Caki2 (cell line): ENCODE data around the gene SPOCD1. TPM values are rescaled to one million over a fixed set of nuclear protein-coding genes. Genes with fewer than 3 reads are reported as not detected.

Experiments used
- DNase-seq: peaks from one replicate; pipeline ENCODE4 v3.0.0-alpha.2; 2015; ENCODE audit warnings: low read depth
- in situ Hi-C: cut with HindIII; loops from 2 replicates; pipeline ENCODE4 v1.10.0; 2016; ENCODE audit warnings: low sequenced_read_pairs, low pct_unique_long_range_greater_than_20kb, mixed read lengths
- total RNA-seq: library from RNA; depleted of rRNA; stranded (reverse); fragments of >200 nt; shearing (Covaris generic); gene quantifications from 2 replicates; pipeline ENCODE4 v1.2.3, GENCODE V29; 2014; ENCODE audit warnings: low replicate concordance

The SPOCD1 gene
- total RNA-seq, 1 experiment from 2014 or later = 4.4 TPM

- DNase-seq = no peak
- in situ Hi-C loops = no loop called here
These were observed 34.0 kb downstream of the SPOCD1 start for GRCh38 chr1:31781756-31782371.

DNA sequence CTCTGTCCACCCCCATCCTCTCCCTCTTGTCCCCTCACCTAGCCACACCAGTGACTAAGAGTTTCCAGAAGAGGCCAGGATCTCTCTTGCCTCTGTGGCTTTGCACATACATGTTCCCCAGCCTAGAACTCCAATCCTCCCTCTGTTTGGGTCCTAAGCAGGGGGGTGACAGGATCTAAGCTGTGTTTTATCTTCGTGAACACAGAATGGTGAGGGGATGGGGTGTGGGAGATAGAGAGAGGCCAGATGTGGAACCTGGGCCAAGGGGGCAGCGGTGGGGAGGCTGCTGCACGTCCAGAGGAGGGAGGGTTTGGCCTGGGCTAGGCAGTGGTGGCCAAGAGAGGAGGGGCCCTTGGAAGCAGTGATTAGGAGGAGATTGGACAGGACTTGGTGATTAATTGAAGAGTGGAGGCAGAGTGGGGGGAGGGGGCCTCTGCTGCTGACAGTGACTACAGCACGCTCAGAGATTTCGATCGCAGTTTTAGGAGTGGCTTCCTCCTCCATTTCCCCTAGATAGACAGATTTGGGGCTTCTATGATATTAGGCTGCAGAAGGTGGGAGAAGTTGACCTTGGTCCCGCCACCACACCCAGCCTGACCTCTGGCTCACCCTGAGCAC, 34.6 kb downstream of the SPOCD1 start:
- no peak for DNase-seq
- in situ Hi-C loops = no loop called here

GRCh38 chr1:31780632-31781031, 35.2 kb downstream of the SPOCD1 start:
- no peak for DNase-seq

DNA sequence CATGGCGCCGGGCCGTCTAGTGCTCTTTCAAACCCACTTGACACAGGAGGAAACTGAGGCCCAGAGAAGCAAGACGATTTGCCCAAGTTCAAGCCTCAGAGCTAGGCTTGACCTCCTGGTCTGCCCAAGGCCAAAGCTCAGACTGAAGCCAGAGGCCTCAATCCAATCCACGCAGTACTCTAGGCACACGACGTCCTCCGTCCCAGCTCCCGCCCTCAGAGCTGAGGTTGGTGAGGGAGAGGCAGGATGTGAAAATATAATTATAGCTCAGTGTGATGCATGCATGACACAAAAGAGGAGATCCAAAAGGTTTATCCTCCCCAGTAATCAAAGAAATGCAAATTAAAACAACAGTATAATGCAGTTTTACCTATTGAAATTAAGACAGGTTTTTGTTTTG, 36.1 kb downstream of the SPOCD1 start:
- in situ Hi-C loops = no loop called here
- no peak for DNase-seq

More at GRCh38 chr1:31780632-31781031, 35.2 kb downstream of the SPOCD1 start:
- in situ Hi-C loops = no loop called here

DNA sequence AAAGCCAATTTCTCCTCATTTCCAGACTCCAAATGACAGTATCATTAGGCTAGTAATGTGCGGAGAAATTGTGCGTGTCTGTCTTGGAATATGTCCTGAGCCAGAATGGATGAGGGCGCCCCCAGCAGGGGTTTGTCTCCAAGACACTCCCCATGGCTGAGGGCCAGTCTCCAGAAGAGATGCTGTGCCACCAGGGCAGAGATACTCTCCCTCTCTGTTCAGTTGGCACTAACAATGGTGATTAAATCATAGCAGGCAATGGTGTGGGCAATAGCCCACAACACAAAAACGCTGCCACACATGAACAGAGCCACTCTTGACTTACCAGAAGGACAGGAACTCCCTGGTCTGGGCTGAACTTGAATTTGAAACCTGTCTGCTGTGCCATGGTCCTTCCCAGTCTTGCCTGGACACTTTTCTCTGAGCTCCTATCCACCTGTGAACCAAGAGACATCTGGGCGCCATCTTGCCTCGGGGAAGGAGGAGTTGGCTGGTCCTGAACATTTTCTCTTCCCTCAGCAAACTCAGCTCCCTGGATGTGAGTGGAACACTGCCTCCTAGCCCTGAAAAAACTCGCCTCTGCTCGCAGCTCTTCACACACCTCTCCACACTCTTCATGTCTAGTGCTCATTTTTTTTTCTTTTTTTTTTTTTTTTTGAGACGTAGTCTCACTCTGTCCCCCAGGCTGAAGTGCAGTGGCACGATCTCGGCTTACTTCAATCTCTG, 36.9 kb downstream of the SPOCD1 start:
- in situ Hi-C loops = no loop called here

GRCh38 chr1:31776516-31776915, 39.3 kb downstream of the SPOCD1 start:
- in situ Hi-C loops = no loop called here
- DNase-seq = no peak

More for the DNA sequence above, 36.9 kb downstream of the SPOCD1 start:
- no peak for DNase-seq

GRCh38 chr1:31776032-31776431, 39.8 kb downstream of the SPOCD1 start:
- in situ Hi-C loops = no loop called here
- no peak for DNase-seq

GRCh38 chr1:31775210-31775999, 40.4 kb downstream of the SPOCD1 start:
- DNase-seq = no peak
- in situ Hi-C loops = no loop called here

GRCh38 chr1:31774495-31774894, 41.3 kb downstream of the SPOCD1 start:
- no peak for DNase-seq
- in situ Hi-C loops = no loop called here

- in situ Hi-C loops = no loop called here
- no peak for DNase-seq
These were observed 42.0 kb downstream of the SPOCD1 start for GRCh38 chr1:31773861-31774260.

- in situ Hi-C loops = no loop called here
- DNase-seq = no peak
These were observed 43.1 kb downstream of the SPOCD1 start for GRCh38 chr1:31772669-31773248.

- DNase-seq = no peak
- in situ Hi-C loops = no loop called here
These were observed 43.7 kb downstream of the SPOCD1 start for GRCh38 chr1:31771891-31772668.

- in situ Hi-C loops = no loop called here
- peak; percentile 61 for DNase-seq
These were observed 46.0 kb downstream of the SPOCD1 start for GRCh38 chr1:31769720-31770390.

GRCh38 chr1:31768939-31769704, 46.7 kb downstream of the SPOCD1 start:
- DNase-seq = no peak
- in situ Hi-C loops = no loop called here

DNA sequence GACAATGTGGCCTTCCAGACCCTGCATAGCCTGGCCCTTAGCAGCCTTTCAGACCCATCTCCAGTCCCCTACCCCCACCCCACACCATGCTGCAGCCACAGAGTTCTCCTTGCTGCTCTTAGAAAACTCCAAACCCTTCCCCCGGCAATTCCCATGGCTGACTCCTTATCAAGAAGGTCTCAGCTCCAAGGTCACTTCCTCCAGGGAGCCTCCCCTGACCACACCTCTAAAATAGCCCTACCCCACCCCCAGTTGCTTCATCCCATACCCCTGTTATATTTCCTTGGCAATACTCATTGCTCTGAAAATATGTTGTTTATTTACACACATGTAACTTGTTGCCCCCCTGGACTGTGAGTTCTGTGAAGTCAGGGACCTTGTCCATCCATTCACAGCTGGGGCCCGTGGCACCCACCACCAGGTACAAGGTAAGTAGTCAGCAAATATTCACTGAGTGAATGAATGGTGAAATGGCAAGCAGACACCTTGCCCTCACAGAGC, 47.4 kb downstream of the SPOCD1 start:
- in situ Hi-C loops = no loop called here

DNA sequence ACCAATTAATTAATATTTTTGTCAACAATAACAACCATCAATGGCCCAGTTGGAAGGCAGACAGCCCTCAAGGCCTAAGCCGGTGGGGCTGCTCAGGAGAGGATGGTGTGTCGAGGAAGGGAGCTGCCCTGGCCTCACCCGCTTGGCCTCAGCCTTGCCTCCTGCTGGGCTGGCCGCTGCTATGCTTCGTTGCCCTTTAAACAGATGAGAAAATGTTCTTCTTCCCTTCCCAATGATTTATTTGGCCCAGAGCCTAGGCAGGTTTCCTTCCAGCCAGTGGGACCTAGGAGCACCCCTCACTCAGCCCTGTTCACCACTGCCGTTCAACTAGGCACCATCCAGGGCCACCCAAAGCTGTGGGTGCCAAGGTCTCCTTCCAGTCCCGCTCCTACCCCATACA, 48.6 kb downstream of the SPOCD1 start:
- DNase-seq = peak; percentile 46
- in situ Hi-C loops = no loop called here

More for the DNA sequence above, 47.4 kb downstream of the SPOCD1 start:
- no peak for DNase-seq
